AG04450 (cell line): Measurements from ENCODE around the gene CACHD1. TPM values are rescaled to one million over a fixed set of nuclear protein-coding genes. Genes with fewer than 3 reads are reported as not detected.

Source experiments
- CTCF ChIA-PET: fragments of 300-600, 350-600 bp; formaldehyde crosslinking; extraction: SDS; loops from one replicate; lab custom pipeline; 2022; ENCODE audit warnings: antibody characterized with exemption, inconsistent platforms; lab: Charles Lee
- POLR2A ChIA-PET: fragments of 350-600 bp; formaldehyde crosslinking; extraction: SDS; loops from one replicate; lab custom pipeline; 2021; ENCODE audit warnings: antibody characterized with exemption, inconsistent platforms; lab: Yijun Ruan, JAX
- DNase-seq: peaks from one replicate; pipeline ENCODE4 v3.0.0-alpha.2; 2011; ENCODE audit warnings: low read depth, low spot score
- H3K27ac ChIP-seq: one replicate; pipeline ENCODE4 v1.5.1; 2012; ENCODE audit warnings: low read depth, low read length, control low read depth
- H3K27me3 ChIP-seq: one replicate; pipeline ENCODE4 v1.6.0; 2012; ENCODE audit warnings: low read length; ENCODE audit not compliant: control insufficient read depth, insufficient read depth
- H3K4me3 ChIP-seq: 2 replicates; pipeline ENCODE4 v1.5.1; 2011; ENCODE audit warnings: mild to moderate bottlenecking, low read depth, low read length, control low read depth
- H3K9me3 ChIP-seq: 2 replicates; pipeline ENCODE4 v1.5.1; 2012; ENCODE audit warnings: low read length; ENCODE audit not compliant: control insufficient read depth, insufficient read depth
- polyA plus RNA-seq: library from polyadenylated mRNA; depleted of rRNA; stranded (reverse); fragments of >200 nt; gene quantifications from 2 replicates; pipeline ENCODE4 v1.2.3, GENCODE V29; 2011
- TF ChIP-seq, protein P1 (sequence below): IDR thresholded peaks from 2 replicates; pipeline ENCODE4 v1.5.1; 2011; ENCODE audit warnings: low read depth, low read length, control low read depth, inconsistent platforms

The CACHD1 gene
- polyA plus RNA-seq, 1 experiment = 3.5 TPM

DNA sequence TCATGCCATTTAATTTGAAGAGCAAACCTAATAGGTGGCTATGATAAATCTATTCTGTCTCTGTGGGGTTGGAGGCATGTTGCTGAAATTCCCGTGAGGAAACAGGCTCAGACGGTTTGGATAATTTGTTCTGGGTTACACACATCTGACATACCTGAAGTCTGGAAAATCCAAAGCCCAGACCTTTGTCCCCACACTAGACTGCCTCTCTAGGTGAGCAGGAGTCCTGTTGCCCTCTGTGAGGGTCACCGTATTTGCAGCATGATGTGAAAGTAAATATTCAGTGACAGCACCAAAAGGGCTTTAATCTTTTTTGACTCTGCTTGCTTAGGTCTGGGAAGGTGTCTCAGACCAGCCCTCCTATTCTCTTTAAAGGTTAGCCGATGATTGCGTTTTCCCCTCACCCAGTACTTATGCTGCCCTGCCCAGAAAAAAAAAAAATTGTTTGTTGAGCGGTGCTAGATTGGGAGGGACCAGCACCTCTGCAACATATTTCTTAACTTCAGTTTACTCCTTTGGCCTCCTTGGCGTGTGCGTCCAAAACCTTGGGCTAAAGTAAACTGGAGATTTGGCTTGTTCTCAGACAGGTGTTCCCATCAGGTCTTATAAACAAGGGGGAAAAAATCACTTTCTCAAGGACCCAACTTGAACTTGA lies 67.0 kb downstream of the CACHD1 start:
- Histone ChIP-seq H3K27me3 (no peaks in the 10 kb centered on the region), H3K9me3 (no peaks in the 10 kb centered on the region), H3K4me3 (no peak overlapping the region), H3K27ac (no peak overlapping the region)
- no peak for DNase-seq
- ChIA-PET POLR2A (no interaction called here), CTCF (no interaction called here)
- TF ChIP-seq, protein P1, sequence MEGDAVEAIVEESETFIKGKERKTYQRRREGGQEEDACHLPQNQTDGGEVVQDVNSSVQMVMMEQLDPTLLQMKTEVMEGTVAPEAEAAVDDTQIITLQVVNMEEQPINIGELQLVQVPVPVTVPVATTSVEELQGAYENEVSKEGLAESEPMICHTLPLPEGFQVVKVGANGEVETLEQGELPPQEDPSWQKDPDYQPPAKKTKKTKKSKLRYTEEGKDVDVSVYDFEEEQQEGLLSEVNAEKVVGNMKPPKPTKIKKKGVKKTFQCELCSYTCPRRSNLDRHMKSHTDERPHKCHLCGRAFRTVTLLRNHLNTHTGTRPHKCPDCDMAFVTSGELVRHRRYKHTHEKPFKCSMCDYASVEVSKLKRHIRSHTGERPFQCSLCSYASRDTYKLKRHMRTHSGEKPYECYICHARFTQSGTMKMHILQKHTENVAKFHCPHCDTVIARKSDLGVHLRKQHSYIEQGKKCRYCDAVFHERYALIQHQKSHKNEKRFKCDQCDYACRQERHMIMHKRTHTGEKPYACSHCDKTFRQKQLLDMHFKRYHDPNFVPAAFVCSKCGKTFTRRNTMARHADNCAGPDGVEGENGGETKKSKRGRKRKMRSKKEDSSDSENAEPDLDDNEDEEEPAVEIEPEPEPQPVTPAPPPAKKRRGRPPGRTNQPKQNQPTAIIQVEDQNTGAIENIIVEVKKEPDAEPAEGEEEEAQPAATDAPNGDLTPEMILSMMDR = no peak

DNA sequence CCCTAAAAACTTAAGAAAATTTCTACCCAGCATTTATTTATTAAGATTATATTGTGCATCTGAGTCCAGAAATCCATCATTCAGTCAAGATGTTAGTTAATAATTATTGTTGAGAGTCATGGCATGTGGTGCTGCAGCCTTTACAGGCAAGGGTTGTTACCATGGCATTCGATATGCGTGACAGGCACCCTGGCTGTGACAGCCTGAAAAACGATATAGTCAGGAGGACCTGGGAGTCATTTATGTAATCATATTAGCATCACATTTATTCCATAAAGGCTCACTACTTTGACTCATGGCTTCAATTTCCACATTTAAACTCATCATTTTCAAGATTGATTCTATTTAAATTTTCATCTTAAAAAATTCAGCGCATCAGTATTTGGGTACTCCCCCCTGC lies 68.0 kb downstream of the CACHD1 start:
- H3K9me3 ChIP-seq = no peaks in the 10 kb centered on the region
- H3K27ac ChIP-seq = no peak overlapping the region
- ChIA-PET CTCF (no interaction called here), POLR2A (no interaction called here)
- DNase-seq = no peak
- no peaks in the 10 kb centered on the region for H3K27me3 ChIP-seq
- H3K4me3 ChIP-seq = no peak overlapping the region
- TF ChIP-seq, protein P1 = no peak

DNA sequence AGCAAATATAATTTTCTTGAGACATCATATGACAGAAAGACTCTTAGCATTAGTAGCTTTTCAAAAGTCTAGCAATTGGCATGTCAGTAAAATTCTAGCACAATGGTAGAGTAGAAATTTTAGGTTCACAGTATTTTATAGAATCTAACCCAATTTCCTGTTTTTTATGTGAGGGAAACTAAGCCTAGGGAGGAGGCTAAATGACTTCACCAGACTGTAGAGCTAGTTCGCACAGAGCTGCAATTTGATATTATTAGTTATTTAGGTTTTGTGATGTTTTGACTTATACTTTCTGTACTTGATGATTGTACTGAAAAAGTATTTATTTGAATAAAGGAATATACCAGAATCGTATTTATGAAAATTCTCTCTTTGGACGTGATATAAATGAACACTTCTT lies 68.5 kb downstream of the CACHD1 start:
- TF ChIP-seq, protein P1 = no peak
- Histone ChIP-seq H3K27me3 (no peaks in the 10 kb centered on the region), H3K27ac (no peak overlapping the region), H3K9me3 (no peaks in the 10 kb centered on the region), H3K4me3 (no peak overlapping the region)
- CTCF ChIA-PET = no interaction called here
- no peak for DNase-seq
- POLR2A ChIA-PET = no interaction called here

DNA sequence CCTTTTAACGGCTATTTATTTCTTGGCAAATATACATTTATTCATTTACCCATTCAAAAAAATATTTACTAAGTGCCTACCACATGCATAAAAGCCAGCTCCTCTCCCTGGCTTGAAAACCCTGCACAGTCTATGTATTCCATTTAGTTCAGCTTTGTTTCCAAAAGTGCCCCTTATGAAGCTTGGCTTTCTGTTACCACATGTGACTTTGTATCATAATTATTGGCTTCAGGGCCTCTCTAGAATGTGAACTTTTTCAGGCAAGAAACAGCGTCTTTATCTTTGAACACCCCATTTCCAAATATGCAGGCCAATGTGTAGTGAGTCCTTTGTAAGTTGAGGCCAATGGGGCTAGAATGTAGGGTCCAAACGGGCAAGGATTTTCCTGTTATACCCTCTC lies 69.4 kb downstream of the CACHD1 start:
- CTCF ChIA-PET = interaction anchor here (0.6 kb wide), 2 partner anchors 12 to 137 kb away, joined by 3 read pairs; no protein-coding TSS in a partner anchor
- no peak for DNase-seq
- H3K27ac ChIP-seq = no peak overlapping the region
- no peaks in the 10 kb centered on the region for H3K9me3 ChIP-seq
- H3K4me3 ChIP-seq = no peak overlapping the region
- POLR2A ChIA-PET = no interaction called here
- TF ChIP-seq, protein P1 = no peak
- H3K27me3 ChIP-seq = no peaks in the 10 kb centered on the region

- TF ChIP-seq, protein P1 = no peak
- no peak overlapping the region for H3K27ac ChIP-seq
- H3K27me3 ChIP-seq = no peaks in the 10 kb centered on the region
- ChIA-PET CTCF (interaction anchor here (0.6 kb wide), 1 partner anchor 11 kb away, joined by 3 read pairs; no protein-coding TSS in a partner anchor), POLR2A (no interaction called here)
- no peak overlapping the region for H3K4me3 ChIP-seq
- no peaks in the 10 kb centered on the region for H3K9me3 ChIP-seq
- no peak for DNase-seq
Measured at GRCh38 chr1:64539781-64540218, 69.9 kb downstream of the CACHD1 start.
